ENCODE measurements around the gene TEX30. TPM values are rescaled to one million over a fixed set of nuclear protein-coding genes. Genes with fewer than 3 reads are reported as not detected.

The TEX30 gene
- total and polyA plus RNA-seq, 2 of the 4 experiments (the other 2 are of a cell fraction), result 8.1 to 10.4 TPM

- Histone ChIP-seq H4K91ac (ENCODE audit: insufficient read depth, low read depth, low read length) (no peak overlapping the region), H3K4me2 (ENCODE audit: low read depth, low read length) (no peak overlapping the region), H3K14ac (replicated peaks; ENCODE audit: low read depth, low read length) (no peak overlapping the region), H3K18ac (ENCODE audit: low read depth, low read length) (no peak overlapping the region), H3K27ac (ENCODE audit: insufficient read depth, low read length) (no peak overlapping the region), H3K4me3 (ENCODE audit: insufficient read depth, low read depth, low read length) (no peak overlapping the region), H2BK5ac (ENCODE audit: low read depth, low read length, poor library complexity, severe bottlenecking) (no peak overlapping the region), H3K9me1 (ENCODE audit: insufficient read depth, low read length) (peaks cover 4% of the 10 kb centered on the region; the same call in 1 of the 2 replicates), H4K5ac (ENCODE audit: low read depth, low read length) (no peak overlapping the region), H3K27me3 (ENCODE audit: control insufficient read depth, insufficient read depth, low read length) (no peaks in the 10 kb centered on the region), H3K79me1 (ENCODE audit: low read depth in 1 of 2, low read length in 2 of 2) (peaks cover 13 to 26% of the 10 kb centered on the region in 2 experiments), H3K36me3 (ENCODE audit: control insufficient read depth, insufficient read depth, low read length) (0 out of 2 replicates have a peak, but pooled peaks cover 3% of the 10 kb centered on the region), H2AK9ac (replicated peaks; ENCODE audit: low read depth, low read length, poor library complexity) (no peak overlapping the region), H2BK20ac (ENCODE audit: low read depth, low read length) (no peak overlapping the region), H3K4ac (ENCODE audit: low read depth, low read length) (no peak overlapping the region), H2BK120ac (ENCODE audit: low read depth, low read length) (no peak overlapping the region), H3K9ac (ENCODE audit: low read depth, low read length) (no peak overlapping the region), H4K8ac (ENCODE audit: low read depth in 2 of 2, low read length in 2 of 2) (no peak overlapping the region), H3K56ac (ENCODE audit: extremely low read depth, insufficient read depth, low read length) (no peak overlapping the region), H3K23ac (ENCODE audit: low read depth, low read length) (no peak overlapping the region), H2AFZ (replicated peaks; ENCODE audit: low read length, poor library complexity) (no peak overlapping the region), H2BK15ac (ENCODE audit: low read depth, low read length) (no peak overlapping the region), H4K20me1 (ENCODE audit: insufficient read depth, low read length) (no peaks in the 10 kb centered on the region; the same call in 1 of the 2 replicates), H3K9me3 (ENCODE audit: control insufficient read depth, insufficient read depth, low read length) (no peaks in the 10 kb centered on the region), H2AK5ac (ENCODE audit: low read depth, low read length) (no peak overlapping the region), H3K4me1 (ENCODE audit: control insufficient read depth, insufficient read depth, low read length) (peaks cover 2% of the 10 kb centered on the region; the same call in 1 of the 2 replicates)
- no TSS peak for BruUV-seq (replicated peaks)
- ATAC-seq (ENCODE audit: low read depth) (no peak), DNase-seq (peak; percentile 14)
- no CpG with 5 or more reads among the region's 4 CpGs for WGBS, 2 experiments (ENCODE audit: extremely low coverage in 2 of 2, insufficient read length in 1 of 2)
- ChIA-PET CTCF (interaction anchor here (0.6 to 1.8 kb wide), 4 partner anchors 15 to 174 kb away, joined by 3 to 6 read pairs (median 4); no protein-coding TSS in a partner anchor), POLR2A (ENCODE audit: unreplicated experiment) (no interaction called here)
- dilution Hi-C loops (cut with HindIII; ENCODE audit: low sequenced_read_pairs, unreplicated experiment), result no loop called here
- TF ChIP-seq CTCF (conservative IDR thresholded peaks at IDR 0.05; ENCODE audit: low read depth, low read length), result 0 out of 2 replicates have a peak, but pooled peaks have one; percentile 9
- peak; percentile 18; the same call in 1 of the 2 replicates for TF ChIP-seq RAD21 (IDR thresholded peaks at IDR 0.05; ENCODE audit: low read length)
- TF ChIP-seq CHD1 (IDR thresholded peaks at IDR 0.05; ENCODE audit: low read depth, low read length), result no peak
- in situ Hi-C loops (cut with MboI; ENCODE audit: low sequenced_read_pairs), result no loop called here
- intact Hi-C loops (cut with micrococcal nuclease), result loop anchor here (5.0 kb wide), 2 partner anchors 62 to 117 kb away; no protein-coding TSS in a partner anchor
Measured at GRCh38 chr13:102769679-102770078, 3.9 kb downstream of the TEX30 start.
